HG03432 (cell line): Measurements from ENCODE around the gene FLT3.
A peak's percentile ranks its signal among the peaks of the same experiment; 100 is the strongest.

Experiments used
- ATAC-seq: cut with Tn5 transposase; IDR thresholded peaks from one replicate; pipeline ENCODE4 v1.9.1; 2021; ENCODE audit warnings: mild to moderate bottlenecking, moderate library complexity; ENCODE audit not compliant: unreplicated experiment

The FLT3 gene

DNA sequence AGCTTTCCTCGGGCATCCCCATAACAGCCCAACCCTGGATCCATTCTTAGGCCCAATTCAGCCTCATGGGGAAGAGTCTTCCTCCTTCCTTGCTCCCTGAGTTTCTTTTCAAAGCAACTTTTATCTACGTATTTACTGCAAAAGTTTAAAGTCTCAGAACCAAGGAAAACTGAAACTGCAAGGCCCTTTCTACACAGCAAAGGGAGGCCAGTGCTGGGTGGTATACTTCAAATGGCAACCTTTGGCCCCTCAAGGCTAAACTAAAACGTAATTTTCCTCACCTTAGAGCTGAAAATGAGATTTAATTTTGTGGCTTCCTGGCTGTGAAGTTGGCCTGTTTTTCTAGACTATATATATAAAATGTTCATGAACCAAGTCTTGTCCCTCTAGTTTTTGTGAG is 136.9 kb downstream of the FLT3 start:
- ATAC-seq = no peak

DNA sequence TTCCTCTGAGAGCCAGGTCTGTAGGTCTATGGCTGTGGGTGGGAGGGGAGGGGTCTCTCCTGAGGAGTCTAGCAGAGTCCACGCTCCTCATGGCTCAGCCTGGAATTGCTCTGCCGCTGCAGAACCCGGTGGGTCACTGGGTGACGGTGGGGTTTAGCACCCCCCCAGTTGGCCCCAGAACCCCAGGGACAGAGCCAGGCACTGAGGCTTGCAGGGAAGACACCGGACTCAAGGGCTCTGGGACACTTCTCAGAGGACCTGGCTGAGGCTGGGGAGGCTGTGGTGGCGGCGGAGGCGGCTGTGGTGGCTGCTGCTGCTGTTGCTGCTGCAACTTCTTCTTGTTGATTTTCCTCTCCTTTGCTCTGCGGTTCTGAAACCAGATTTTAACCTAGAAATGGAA is 137.4 kb downstream of the FLT3 start:
- no peak for ATAC-seq

GRCh38 chr13:27962128-27962841 is 138.1 kb downstream of the FLT3 start:
- ATAC-seq = no peak

DNA sequence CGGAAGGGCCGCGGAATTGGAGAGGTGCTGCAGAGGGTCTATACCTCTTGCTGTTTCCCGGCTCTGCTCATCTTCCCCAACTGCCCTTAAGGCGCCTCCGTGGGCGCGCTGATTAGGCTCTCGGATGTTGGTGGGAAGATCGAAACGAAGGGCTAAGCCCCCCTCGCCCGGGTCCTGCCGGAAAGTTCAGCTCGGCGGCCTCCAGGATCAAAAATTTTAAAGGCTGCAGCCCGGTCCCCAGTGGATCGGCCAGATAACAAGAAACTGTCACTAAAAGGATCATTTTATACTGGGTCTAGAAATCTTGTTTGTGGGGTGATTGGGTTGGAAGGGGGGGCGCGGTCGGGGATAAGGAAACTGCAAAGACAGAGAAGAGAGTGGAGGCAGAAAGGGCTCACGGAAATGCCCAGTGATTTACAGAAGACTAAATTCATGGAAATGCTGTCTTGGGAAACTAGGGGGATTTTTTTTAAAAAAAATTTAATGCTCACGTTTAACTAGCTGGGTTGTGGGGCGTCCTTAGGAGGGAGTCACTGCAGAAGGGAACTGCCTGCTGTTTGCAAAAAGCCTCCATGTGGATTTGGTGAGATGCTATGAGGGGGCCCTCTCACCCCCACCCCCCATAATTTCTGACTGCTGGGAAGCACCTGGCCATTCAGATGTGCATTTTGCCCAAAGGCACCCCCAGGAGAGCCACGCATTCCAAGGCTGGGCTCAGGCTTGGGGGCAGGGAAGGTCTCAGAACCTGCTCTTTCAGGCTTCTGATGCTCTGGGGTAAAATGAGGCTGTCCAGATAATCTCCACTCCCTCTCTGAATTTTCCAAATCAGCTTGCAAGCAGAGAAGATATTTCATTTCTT is 138.9 kb downstream of the FLT3 start:
- ATAC-seq = no peak

DNA sequence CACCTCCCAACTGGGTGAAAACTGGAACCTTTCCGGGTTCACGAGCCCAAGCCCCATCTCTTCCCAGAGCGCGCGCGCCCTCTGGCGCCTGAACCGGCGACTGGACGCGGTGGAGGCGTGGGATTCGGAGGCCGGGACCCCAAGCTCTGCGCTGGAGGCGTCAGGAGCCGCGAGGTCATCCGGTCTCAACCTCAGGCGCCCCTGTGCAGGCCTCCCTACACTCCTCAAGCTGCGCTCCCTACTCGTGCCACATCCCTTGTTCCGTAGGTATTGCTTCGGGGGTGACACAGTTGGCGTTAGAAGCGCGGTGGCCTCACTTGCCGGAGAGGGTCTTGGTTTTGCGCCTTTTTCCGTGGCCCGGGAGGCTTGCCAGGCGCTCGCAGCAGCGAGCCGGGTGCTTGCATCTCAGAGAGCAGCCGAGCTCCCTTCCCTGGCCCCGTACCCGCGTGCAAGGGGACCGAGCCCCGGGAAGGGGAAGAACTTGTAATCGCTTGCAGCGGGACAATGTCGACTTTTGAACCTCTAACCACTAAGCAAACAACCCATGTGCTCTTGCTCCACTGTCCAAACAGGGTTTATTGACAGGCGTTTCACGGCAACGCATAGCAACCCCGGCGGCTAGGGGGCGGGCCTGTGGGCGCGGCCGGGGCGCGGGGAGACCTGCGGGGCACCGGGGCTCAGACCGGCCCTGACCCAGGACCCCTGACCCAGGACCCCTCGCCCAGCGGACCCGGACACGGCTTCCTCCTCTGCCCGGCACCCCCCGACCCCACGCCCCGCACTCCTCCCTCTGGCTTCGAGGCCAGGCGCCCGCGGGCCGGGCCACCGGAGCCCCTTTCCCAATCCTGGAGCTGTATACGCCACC is 139.8 kb downstream of the FLT3 start:
- no peak for ATAC-seq

GRCh38 chr13:27959976-27960361 is 140.4 kb downstream of the FLT3 start:
- no peak for ATAC-seq

DNA sequence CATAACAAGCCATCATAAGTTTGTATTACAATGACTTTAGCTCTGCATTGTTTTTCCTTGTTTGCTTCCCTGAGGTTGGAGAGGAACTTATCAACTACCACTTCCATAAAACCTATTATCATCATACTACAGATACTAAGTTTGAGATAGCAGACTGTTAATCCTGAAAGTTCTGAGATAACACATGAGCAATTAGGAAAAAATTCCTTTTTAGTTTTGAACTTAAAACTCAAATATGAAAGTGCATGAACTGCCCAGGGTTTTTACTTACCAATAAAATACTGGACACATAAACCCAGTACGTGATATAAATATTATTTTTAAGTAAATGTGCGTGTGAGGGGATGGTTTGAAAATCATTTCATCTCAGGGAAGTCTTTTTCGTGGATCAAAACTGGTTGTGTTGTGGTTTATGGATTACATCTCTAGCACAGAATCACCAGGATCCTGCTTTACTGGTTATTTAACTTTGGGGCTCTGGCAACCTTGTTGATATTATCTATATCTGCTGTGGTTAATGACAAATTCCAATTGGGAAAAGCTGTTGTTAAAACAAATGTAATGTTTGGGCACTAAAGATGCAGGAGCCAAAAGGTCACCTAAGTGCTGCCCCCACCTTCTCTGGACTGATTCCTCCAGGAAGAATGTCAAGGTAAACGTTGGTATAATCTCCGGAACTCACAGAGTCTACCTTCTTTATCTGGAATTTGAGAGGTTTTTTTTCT is 143.6 kb downstream of the FLT3 start:
- ATAC-seq = no peak

- ATAC-seq = no peak
These were observed 145.3 kb downstream of the FLT3 start for GRCh38 chr13:27955014-27955591.

DNA sequence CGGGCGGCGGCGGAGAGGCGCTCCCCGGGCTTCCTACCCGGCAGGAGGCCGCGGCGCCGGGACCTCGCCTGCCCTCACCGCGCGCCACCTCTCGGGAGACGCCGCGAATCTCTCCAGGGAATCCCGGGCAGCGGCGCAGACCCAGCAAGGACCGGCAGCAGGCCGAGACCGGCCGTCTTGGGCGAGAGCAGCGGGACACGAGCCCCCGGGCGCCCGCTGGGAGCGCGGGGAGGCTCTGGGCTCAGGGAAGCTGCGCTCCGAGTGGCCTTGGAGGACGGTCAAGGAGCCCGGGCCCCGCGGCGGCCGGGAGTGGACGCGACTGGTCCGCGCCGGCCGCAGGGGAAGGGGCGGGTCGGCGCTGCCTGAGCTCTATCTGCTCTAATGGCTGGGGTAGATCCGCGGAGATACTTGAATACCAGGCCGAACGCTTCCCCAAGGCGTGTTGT is 145.9 kb downstream of the FLT3 start:
- ATAC-seq = peak; percentile 32

GRCh38 chr13:27953676-27954405 is 146.5 kb downstream of the FLT3 start:
- ATAC-seq = peak; percentile 94
